GM18526 (cell line): ENCODE results near the gene SFXN3.

ENCODE experiments used
- POLR2A ChIP-seq: IDR thresholded peaks from 3 replicates; pipeline ENCODE4 v1.6.1; 2011; ENCODE audit not compliant: insufficient read length; ENCODE audit errors: extremely low read depth

SFXN3 gene

GRCh38 chr10:101035916-101036702 is 5.1 kb downstream of the SFXN3 start:
- TF ChIP-seq POLR2A: no peak

GRCh38 chr10:101036726-101037125 is 5.7 kb downstream of the SFXN3 start:
- TF ChIP-seq POLR2A: no peak

- TF ChIP-seq POLR2A: no peak
Measured at GRCh38 chr10:101038484-101038883, 7.5 kb downstream of the SFXN3 start.

GRCh38 chr10:101040061-101040460 is 9.0 kb downstream of the SFXN3 start:
- TF ChIP-seq POLR2A: no peak

DNA sequence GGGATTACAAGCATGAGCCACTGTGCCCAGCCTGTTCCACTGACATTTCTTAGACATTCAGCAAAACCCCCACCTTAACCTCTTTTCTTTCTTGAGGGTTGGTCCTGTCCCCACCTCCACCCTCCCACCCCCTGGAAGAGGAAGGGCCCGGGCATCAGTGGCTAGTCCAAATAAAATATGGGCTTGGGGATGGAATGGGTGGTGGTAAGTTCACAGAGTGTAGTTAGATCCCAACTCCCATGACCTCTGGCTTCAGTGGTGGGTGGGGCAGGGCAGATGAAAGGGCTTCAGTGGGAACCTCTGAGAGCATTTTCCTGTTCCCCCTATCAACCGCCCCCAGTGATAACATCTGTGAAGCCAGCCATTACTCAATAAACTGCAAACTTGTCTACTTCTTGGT is 9.8 kb downstream of the SFXN3 start:
- TF ChIP-seq POLR2A: no peak

DNA sequence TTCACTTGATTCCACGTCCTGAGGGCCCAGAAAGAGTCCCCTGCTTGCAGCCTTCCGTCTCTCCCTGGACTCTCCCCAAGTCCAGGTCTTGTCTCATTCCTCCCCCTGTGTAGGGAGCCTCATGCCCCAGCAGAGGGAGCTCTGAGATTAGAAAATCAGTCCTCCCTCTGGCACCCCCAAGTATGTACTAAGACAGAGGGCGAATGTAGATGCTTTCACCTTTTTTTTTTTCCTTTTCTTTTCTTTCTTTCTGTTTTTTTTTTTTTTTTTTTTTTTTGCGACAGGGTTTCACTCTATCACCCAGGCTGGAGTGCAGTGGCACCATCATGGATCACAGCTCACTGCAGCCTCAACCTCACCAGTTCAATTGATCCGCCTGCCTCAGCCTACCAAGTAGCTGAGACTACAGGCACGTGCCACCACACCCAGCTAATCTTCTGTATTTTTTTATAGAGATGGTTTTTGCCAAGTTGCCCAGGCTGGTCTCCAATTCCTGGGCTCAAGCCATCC is 10.3 kb downstream of the SFXN3 start:
- no peak for TF ChIP-seq POLR2A

DNA sequence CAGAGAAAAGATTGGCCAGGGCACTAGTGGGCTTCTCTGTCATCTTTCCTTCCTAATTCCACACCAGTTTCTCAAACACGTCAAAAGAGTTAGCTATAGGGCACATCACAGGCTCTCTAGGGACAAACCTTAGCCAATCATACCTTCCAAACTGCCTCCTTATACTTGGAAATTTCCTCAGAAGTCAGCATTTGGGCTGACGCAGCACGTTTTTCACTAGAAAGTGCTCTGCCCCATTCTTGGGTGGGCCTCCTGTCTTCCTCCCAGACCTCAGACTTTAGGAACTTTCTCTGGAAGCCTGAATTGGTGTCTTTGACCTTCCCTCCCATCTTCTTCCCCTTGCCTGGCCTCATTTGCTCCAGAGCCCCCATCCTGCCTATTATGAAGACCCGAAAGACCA is 11.1 kb downstream of the SFXN3 start:
- no peak for TF ChIP-seq POLR2A

- TF ChIP-seq POLR2A: peak; percentile 75
Measured at GRCh38 chr10:101042667-101043362, 11.8 kb downstream of the SFXN3 start.

- TF ChIP-seq POLR2A: no peak
Measured at GRCh38 chr10:101043363-101043707, 12.3 kb downstream of the SFXN3 start.

GRCh38 chr10:101044117-101044516 is 13.1 kb downstream of the SFXN3 start:
- TF ChIP-seq POLR2A: no peak

GRCh38 chr10:101046332-101047238 is 15.6 kb downstream of the SFXN3 start:
- no peak for TF ChIP-seq POLR2A

GRCh38 chr10:101047268-101047667 is 16.2 kb downstream of the SFXN3 start:
- TF ChIP-seq POLR2A: no peak

- no peak for TF ChIP-seq POLR2A
Measured at GRCh38 chr10:101047961-101048892, 17.2 kb downstream of the SFXN3 start.

GRCh38 chr10:101050208-101051069 is 19.4 kb downstream of the SFXN3 start:
- TF ChIP-seq POLR2A: no peak

- no peak for TF ChIP-seq POLR2A
Measured at GRCh38 chr10:101052285-101052684, 21.3 kb downstream of the SFXN3 start.
